ENCODE results near the gene PCSK4. TPM values are rescaled to one million over a fixed set of nuclear protein-coding genes. Genes with fewer than 3 reads are reported as not detected.
"Not testable (repeated sequence)": the region's sequence is repeated elsewhere in the genome, so short reads cannot be mapped to it uniquely, and the experiment has no call there.

The PCSK4 gene
- total and polyA plus RNA-seq, 2 of the 13 experiments (the other 11 are each of a cell fraction or from before 2014, with no cell fraction given): 2.0 to 2.7 TPM

GRCh38 chr19:1519802-1520201 is 29.7 kb upstream of the PCSK4 start:
- H2AFZ ChIP-seq (ENCODE audit: low read length); H3K9me3 ChIP-seq (ENCODE audit: low read length); H3K9ac ChIP-seq (ENCODE audit: insufficient read depth, low read depth, low read length); H3K36me3 ChIP-seq (replicated peaks in 1 of 2; ENCODE audit: control insufficient read depth in 1 of 2, insufficient read depth in 2 of 2, low read length in 2 of 2); intact Hi-C loops (cut with micrococcal nuclease; ENCODE audit: unreplicated experiment); H3K27ac ChIP-seq (ENCODE audit: extremely low read length, insufficient read depth, low read length); H3K4me3 ChIP-seq (replicated peaks in 1 of 3; ENCODE audit: insufficient read depth in 1 of 3, low read depth in 2 of 3, low read length in 3 of 3); DNase-seq (ENCODE audit: low spot score); H3K4me2 ChIP-seq (ENCODE audit: low read depth, low read length); BruUV-seq (replicated peaks); H3K79me2 ChIP-seq (ENCODE audit: insufficient read depth, low read length); ATAC-seq; POLR2A ChIA-PET; CTCF ChIA-PET (ENCODE audit: low intra/inter-chr PET ratio, low total read pairs); FAIRE-seq; H4K20me1 ChIP-seq (ENCODE audit: insufficient read depth, low read length); in situ Hi-C loops (cut with HindIII; ENCODE audit: extremely low pct_ligation_motif_present, low pct_unique_long_range_greater_than_20kb): not testable (repeated sequence)
- TF ChIP-seq ZNF121 (CRISPR knock-in tag; IDR thresholded peaks at IDR 0.05): peak; percentile 82
- 42% methylated on average over 6 of the region's 8 CpGs for WGBS (ENCODE audit: low lambda C conversion rate)
- H3K27me3 ChIP-seq (ENCODE audit: control insufficient read depth in 1 of 2, insufficient read depth in 2 of 2, low read length in 2 of 2): peaks cover 17 to 51% of the 10 kb centered on the region in 2 experiments
- H3K4me1 ChIP-seq (ENCODE audit: insufficient read depth, low read length): peaks cover 20% of the 10 kb centered on the region

DNA sequence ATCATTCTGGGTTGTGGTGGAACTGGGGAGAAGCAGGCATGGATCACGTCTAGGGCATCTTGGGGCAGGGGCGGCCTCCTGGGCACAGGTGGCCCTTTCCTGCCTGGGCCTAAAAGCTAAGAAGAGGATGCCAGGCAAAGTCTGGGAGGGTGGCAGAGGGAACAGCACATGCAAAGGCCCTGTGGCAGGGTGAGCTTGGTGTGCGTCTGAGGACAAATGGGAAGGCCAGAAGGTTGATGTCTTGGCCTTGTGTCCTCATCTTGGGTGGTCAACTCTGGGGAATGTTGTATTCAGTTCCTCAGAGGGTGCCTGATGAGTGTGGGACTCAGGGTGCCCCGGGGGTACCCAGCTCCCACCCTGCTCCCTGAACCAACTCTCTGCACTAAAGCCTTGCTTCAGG is 28.3 kb upstream of the PCSK4 start:
- in situ Hi-C loops (cut with HindIII; ENCODE audit: extremely low pct_ligation_motif_present, low pct_unique_long_range_greater_than_20kb): no loop called here
- WGBS (ENCODE audit: low lambda C conversion rate): 40% methylated on average over 3 of the region's 4 CpGs

GRCh38 chr19:1516395-1516753 is 26.2 kb upstream of the PCSK4 start:
- FAIRE-seq: no peak
- no peak overlapping the region for H3K27ac ChIP-seq (ENCODE audit: extremely low read length, insufficient read depth, low read length)
- no TSS peak for BruUV-seq (replicated peaks)
- H4K20me1 ChIP-seq (ENCODE audit: insufficient read depth, low read length): no peaks in the 10 kb centered on the region
- peaks cover 0 to 28% of the 10 kb centered on the region in 2 experiments; a peak in 3 of 5 replicates for H3K27me3 ChIP-seq (ENCODE audit: control insufficient read depth in 1 of 2, insufficient read depth in 2 of 2, low read length in 2 of 2)
- intact Hi-C loops (cut with micrococcal nuclease; ENCODE audit: unreplicated experiment): no loop called here
- no peak overlapping the region for H2AFZ ChIP-seq (ENCODE audit: low read length)
- H3K9me3 ChIP-seq (ENCODE audit: low read length): no peaks in the 10 kb centered on the region
- peaks cover 21% of the 10 kb centered on the region for H3K4me1 ChIP-seq (ENCODE audit: insufficient read depth, low read length)
- H3K4me2 ChIP-seq (ENCODE audit: low read depth, low read length): no peak overlapping the region
- H3K4me3 ChIP-seq (replicated peaks in 1 of 3; ENCODE audit: insufficient read depth in 1 of 3, low read depth in 2 of 3, low read length in 3 of 3): no peak overlapping the region
- WGBS (ENCODE audit: low lambda C conversion rate): 31% methylated on average over 8 of the region's 8 CpGs
- ChIA-PET POLR2A (no interaction called here), CTCF (ENCODE audit: low intra/inter-chr PET ratio, low total read pairs) (no interaction called here)
- DNase-seq (ENCODE audit: low spot score): peak; percentile 44
- H3K9ac ChIP-seq (ENCODE audit: insufficient read depth, low read depth, low read length): no peak overlapping the region
- in situ Hi-C loops (cut with HindIII; ENCODE audit: extremely low pct_ligation_motif_present, low pct_unique_long_range_greater_than_20kb): no loop called here
- ATAC-seq: no peak
- no peaks in the 10 kb centered on the region for H3K36me3 ChIP-seq (replicated peaks in 1 of 2; ENCODE audit: control insufficient read depth in 1 of 2, insufficient read depth in 2 of 2, low read length in 2 of 2)
- no peaks in the 10 kb centered on the region for H3K79me2 ChIP-seq (ENCODE audit: insufficient read depth, low read length)
- TF ChIP-seq NFYB (CRISPR knock-in tag; IDR thresholded peaks at IDR 0.05) (peak; percentile 67), KDM5A (IDR thresholded peaks at IDR 0.05; ENCODE audit: borderline replicate concordance, low read length) (no peak), MED1 (CRISPR knock-in tag; IDR thresholded peaks at IDR 0.05) (no peak), TERF1 (CRISPR knock-in tag; IDR thresholded peaks at IDR 0.05) (no peak), SNAI1 (CRISPR knock-in tag; IDR thresholded peaks at IDR 0.05; ENCODE audit: borderline replicate concordance) (no peak), ZNF879 (CRISPR knock-in tag; IDR thresholded peaks at IDR 0.05) (no peak), ZBTB26 (CRISPR knock-in tag; IDR thresholded peaks at IDR 0.05; ENCODE audit: borderline replicate concordance) (no peak), ZNF615 (CRISPR knock-in tag; IDR thresholded peaks at IDR 0.05; ENCODE audit: borderline replicate concordance) (no peak)

More for the DNA sequence above, 28.3 kb upstream of the PCSK4 start:
- Histone ChIP-seq H2AFZ (ENCODE audit: low read length) (no peak overlapping the region), H3K4me3 (replicated peaks in 1 of 3; ENCODE audit: insufficient read depth in 1 of 3, low read depth in 2 of 3, low read length in 3 of 3) (no peak overlapping the region), H3K9me3 (ENCODE audit: low read length) (no peaks in the 10 kb centered on the region), H3K4me1 (ENCODE audit: insufficient read depth, low read length) (peaks cover 19% of the 10 kb centered on the region), H3K36me3 (replicated peaks in 1 of 2; ENCODE audit: control insufficient read depth in 1 of 2, insufficient read depth in 2 of 2, low read length in 2 of 2) (no peaks in the 10 kb centered on the region), H3K9ac (ENCODE audit: insufficient read depth, low read depth, low read length) (no peak overlapping the region), H3K79me2 (ENCODE audit: insufficient read depth, low read length) (no peaks in the 10 kb centered on the region), H4K20me1 (ENCODE audit: insufficient read depth, low read length) (no peaks in the 10 kb centered on the region), H3K27ac (ENCODE audit: extremely low read length, insufficient read depth, low read length) (no peak overlapping the region), H3K4me2 (ENCODE audit: low read depth, low read length) (no peak overlapping the region), H3K27me3 (ENCODE audit: control insufficient read depth in 1 of 2, insufficient read depth in 2 of 2, low read length in 2 of 2) (peaks cover 11 to 48% of the 10 kb centered on the region in 2 experiments)
- DNase-seq (ENCODE audit: low spot score): no peak
- no TSS peak for BruUV-seq (replicated peaks)
- no peak for FAIRE-seq
- ATAC-seq: no peak
- POLR2A ChIA-PET: no interaction called here
- TF ChIP-seq TGIF2 (CRISPR knock-in tag; IDR thresholded peaks at IDR 0.05): no peak
- TF ChIP-seq ZMYM3 (CRISPR knock-in tag; IDR thresholded peaks at IDR 0.05): 0 out of 2 replicates have a peak, but pooled peaks have one; percentile 23
- intact Hi-C loops (cut with micrococcal nuclease; ENCODE audit: unreplicated experiment): no loop called here
- CTCF ChIA-PET (ENCODE audit: low intra/inter-chr PET ratio, low total read pairs): no interaction called here

Data from HepG2 (cell line).